Activated CD4-positive, CD25-positive, alpha-beta regulatory T cell treated with anti-CD3 and anti-CD28 coated beads, Interleukin-2, amount 50 U/mL, for 24 hours (primary cell): ENCODE measurements around the gene ATF6.
A peak's percentile ranks its signal among the peaks of the same experiment; 100 is the strongest.
"Not testable (repeated sequence)": the region's sequence is repeated elsewhere in the genome, so short reads cannot be mapped to it uniquely, and the experiment has no call there.

Source experiments
- ATAC-seq, 2 donors: fragments of 150-1000 bp; cut with Tn5 transposase; one replicate each; pipeline ENCODE4 v1.10.0; 2021; ENCODE audit warnings: mild to moderate bottlenecking in 1 of 2, moderate library complexity in 1 of 2

ATF6 gene

GRCh38 chr1:161784968-161785367 is 18.8 kb downstream of the ATF6 start:
- ATAC-seq = no peak

GRCh38 chr1:161787355-161787754 is 21.2 kb downstream of the ATF6 start:
- no peak for ATAC-seq

DNA sequence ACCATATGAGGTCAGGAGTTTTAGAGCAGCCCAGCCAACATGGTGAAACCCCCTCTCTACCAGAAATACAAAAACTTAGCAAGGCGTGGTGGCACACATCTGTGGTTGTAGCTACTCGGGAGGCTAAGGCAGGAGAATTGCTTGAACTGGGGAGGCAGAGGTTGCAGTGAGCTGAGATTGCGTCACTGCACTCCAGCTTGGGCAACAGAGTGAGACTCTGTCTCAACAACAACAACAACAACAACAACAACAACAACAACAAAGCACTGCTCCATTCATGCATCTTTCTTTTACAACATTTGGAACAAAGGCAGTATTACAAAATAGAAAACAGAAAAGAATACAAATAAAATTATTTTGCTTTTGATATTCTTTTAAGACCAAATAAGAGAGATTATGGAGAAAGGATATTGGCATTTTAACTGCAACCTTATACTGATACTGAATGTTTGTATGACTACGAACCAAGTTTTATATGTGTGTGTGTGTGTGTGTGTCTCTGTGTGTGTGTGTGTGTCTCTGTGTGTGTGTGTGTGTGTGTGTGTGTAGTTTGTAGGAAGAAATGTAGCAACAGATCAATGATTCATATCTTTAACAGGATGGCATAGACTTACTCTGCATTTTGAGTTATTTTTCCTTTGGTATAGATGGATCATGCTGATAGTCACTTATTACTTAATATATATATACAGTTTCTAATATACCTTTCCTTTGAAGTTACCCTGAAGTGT is 24.6 kb downstream of the ATF6 start:
- ATAC-seq = no peak

- no peak for ATAC-seq
These were observed 26.0 kb downstream of the ATF6 start for GRCh38 chr1:161791904-161792655.

- peak; percentile 97 to 99 for ATAC-seq
These were observed 26.6 kb downstream of the ATF6 start for GRCh38 chr1:161792740-161793139.

DNA sequence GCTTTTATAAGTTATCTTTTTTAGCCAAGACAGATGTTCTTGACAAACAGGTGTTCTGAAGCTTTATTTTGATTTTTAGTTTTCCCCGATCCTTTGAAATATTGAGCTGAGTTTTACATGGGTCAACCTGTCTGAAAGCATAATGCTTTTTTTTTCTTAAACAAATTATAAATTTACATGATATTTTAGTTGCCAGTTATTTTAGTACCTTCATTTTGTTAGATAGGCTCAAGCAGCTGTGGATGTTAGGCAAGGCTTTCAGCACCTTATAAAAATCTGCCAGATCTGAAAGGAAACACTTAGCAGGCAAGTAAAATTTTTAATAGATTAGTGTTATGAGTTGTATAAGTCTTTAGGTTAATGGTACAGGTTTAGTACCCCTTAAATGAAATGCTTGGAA is 33.7 kb downstream of the ATF6 start:
- ATAC-seq = no peak

GRCh38 chr1:161801955-161802354 is 35.8 kb downstream of the ATF6 start:
- ATAC-seq = no peak

DNA sequence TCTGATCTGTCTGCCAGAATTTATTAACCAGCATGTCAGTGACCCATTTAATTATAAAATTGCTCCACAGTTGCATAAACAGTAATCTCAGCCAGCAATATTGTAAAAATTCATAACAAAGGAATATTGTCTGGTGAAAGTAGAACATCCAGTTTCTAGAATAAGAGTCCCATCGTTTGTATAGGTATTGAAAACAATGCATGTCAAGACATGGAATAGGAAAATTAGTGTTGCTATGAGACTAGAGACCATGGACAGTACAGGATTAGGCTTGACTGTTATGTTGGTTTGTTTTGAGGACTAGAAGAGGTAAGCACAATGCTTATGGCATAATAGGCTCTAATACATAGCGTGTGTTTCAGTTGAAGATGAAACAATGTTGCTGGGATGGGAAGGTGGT is 37.1 kb downstream of the ATF6 start:
- no peak for ATAC-seq

- ATAC-seq = no peak
These were observed 39.5 kb downstream of the ATF6 start for GRCh38 chr1:161805399-161806197.

GRCh38 chr1:161809202-161809601 is 43.1 kb downstream of the ATF6 start:
- ATAC-seq = not testable (repeated sequence)

DNA sequence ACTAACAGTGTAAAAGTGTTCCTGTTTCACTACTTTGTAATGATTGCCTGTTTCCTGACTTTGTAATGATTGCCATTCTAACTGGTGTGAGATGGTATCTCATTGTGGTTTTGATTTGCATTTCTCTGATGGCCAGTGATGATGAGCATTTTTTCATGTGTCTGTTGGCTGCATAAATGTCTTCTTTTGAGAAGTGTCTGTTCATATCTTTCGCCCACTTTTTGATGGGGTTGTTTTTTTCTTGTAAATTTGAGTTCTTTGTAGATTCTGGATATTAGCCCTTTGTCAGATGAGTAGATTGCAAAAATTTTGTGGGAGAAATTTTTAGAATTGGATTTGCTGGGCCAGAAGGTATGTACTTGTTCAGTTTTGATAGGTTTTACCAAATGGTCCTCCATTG is 43.5 kb downstream of the ATF6 start:
- ATAC-seq = not testable (repeated sequence)

- ATAC-seq = no peak
These were observed 44.7 kb downstream of the ATF6 start for GRCh38 chr1:161810780-161811179.

DNA sequence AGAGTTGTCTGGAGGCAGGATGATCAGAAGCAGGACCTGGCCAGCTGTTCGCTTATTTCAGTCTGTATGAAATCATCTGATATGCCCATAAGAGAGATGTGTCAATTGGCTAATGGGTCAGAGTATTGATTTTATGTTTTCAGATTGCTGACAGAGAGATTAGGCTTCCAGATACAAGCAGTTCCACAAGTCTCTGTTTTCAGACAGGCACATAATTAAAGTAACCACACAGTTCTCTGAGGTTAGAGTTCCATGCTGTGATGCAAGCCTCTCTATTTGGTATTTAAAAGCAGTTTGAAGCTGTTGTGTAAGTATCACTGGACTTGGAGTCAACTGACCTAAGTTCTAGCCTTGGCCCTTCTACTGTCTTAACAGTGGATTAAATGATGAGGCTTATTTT is 50.1 kb downstream of the ATF6 start:
- no peak for ATAC-seq

DNA sequence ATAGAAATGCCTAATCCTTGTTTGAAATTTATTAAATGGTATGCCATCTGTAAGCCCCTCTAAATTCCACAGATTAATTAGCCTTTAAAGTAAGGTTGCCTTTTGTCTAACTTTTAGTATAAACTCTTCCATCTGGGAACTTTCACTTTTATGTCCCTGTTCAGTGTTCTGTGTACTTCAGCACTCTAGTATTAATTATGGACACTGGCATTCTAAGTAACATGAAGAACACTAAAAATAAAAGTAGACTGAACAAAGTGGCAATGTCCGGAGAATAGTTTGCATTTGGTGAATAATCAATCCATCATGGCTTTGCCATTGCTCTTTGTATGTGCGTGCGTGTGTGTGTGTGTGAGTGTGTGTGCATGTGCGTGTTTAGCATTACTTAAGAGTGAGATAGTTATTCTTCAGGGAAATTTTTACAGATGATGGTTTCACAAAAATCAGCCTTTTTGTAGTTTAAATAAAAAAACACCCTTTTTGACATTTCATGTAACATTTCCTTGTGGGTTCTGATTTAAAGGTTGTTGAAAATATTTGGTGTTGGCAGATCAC is 51.1 kb downstream of the ATF6 start:
- no peak for ATAC-seq

- ATAC-seq = no peak
These were observed 54.8 kb downstream of the ATF6 start for GRCh38 chr1:161820914-161821313.

GRCh38 chr1:161824618-161825017 is 58.5 kb downstream of the ATF6 start:
- no peak for ATAC-seq

DNA sequence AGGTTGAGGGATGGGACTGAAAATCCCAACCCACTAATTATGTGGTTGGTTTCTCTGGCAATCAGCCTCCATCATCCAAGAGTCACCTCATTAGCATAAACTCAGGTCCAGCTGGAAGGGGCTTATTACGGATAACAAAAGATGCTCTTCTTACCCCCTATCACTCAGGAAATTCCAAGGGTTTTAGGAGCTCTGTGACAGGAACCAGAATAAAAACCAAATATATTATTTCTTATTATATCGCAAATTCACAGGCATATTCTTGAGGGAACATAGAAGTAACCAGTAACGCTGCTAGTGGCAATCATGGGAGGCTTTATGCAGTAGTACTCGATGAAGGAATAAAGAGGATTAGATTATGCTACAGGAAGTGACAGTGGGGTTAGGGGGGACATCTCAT is 59.7 kb downstream of the ATF6 start:
- ATAC-seq = no peak

DNA sequence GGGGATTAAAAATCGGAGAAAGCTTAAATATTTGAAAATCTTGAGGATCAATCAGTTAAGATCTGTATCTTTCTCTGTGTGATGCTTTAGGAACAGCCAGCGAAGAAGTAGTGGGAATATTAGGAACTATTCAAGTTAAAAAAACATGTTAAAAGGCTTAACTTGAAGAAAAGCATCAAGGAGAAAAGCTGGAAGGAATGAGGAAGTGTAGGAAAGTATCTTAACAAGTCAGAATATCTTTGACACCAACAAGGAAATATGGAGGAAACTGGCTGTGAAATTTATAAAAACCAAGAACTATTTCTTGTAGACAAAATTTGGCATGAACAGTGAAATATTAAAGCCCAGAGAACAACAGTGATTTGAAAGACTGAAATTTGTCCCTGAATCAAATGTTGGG is 60.4 kb downstream of the ATF6 start:
- no peak for ATAC-seq

GRCh38 chr1:161827786-161828185 is 61.7 kb downstream of the ATF6 start:
- ATAC-seq = no peak

GRCh38 chr1:161832299-161832907 is 66.3 kb downstream of the ATF6 start:
- ATAC-seq = not testable (repeated sequence)

DNA sequence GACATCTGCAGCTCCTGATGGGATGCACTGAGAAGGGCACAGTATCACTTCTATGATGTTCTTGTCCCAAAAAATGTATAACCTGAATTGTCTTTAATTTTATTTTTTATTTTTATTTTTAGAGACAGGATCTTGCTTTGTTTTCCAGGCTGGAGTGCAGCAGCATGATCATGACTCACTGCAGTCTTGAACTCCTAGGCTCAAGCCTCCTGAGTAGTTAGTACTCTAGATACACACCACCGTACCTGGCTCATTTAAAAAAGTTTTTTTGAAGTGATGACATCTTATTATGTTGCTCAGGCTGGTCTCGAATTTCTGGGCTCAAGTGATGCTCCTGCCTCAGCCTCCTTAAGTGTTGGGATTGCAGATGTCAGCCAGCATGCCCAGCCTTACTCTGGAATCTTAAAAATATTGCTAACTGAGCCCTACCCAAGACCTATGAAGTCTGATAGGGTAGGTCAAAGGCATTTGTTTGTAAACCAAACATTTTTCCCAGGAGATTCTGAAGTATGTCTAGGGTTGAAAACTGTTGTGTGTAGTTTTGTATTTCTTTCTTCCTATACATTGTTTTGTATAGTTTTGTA is 68.9 kb downstream of the ATF6 start:
- no peak for ATAC-seq

GRCh38 chr1:161836018-161836417 is 69.9 kb downstream of the ATF6 start:
- no peak for ATAC-seq
